HepG2 (cell line): ENCODE measurements around the gene MARS1. TPM values are rescaled to one million over a fixed set of nuclear protein-coding genes. Genes with fewer than 3 reads are reported as not detected.

Source experiments
- BATF2 ChIP-seq: sonication (generic); formaldehyde crosslinking; IDR thresholded peaks from 2 replicates; pipeline ENCODE4 v1.8.0; 2022; ENCODE audit warnings: mild to moderate bottlenecking, missing genetic modification reagents, moderate library complexity
- BORCS8-MEF2B ChIP-seq: sonication (generic); formaldehyde crosslinking; IDR thresholded peaks from 2 replicates; pipeline ENCODE4 v1.8.0; 2022; ENCODE audit warnings: mild to moderate bottlenecking, missing genetic modification reagents
- DR1 ChIP-seq: sonication (generic); formaldehyde crosslinking; IDR thresholded peaks from 2 replicates; pipeline ENCODE4 v1.8.0; 2021; ENCODE audit warnings: mild to moderate bottlenecking, missing genetic modification reagents, inconsistent platforms
- ESRRA ChIP-seq: sonication (generic); formaldehyde crosslinking; IDR thresholded peaks from 2 replicates; pipeline ENCODE4 v1.5.1; 2020; ENCODE audit warnings: mild to moderate bottlenecking, low read depth, missing genetic modification reagents
- EZH2 ChIP-seq: conservative IDR thresholded peaks from 2 replicates; pipeline ENCODE4 v1.6.1; 2012; ENCODE audit warnings: mild to moderate bottlenecking, low read depth, low read length, moderate library complexity
- FOXA3 ChIP-seq: IDR thresholded peaks from 2 replicates; pipeline ENCODE4 v1.6.1; 2016; ENCODE audit warnings: missing genetic modification reagents, missing compliant biosample characterization
- GABPA ChIP-seq, 2 experiments: IDR thresholded peaks; 2 replicates each; pipeline ENCODE4 v1.6.1; 2011 to 2016; ENCODE audit warnings: low read depth in 2 of 2, low read length in 1 of 2, missing biosample characterization in 1 of 2, missing genetic modification characterization in 1 of 2
- GATA4 ChIP-seq: sonication (generic); IDR thresholded peaks from 2 replicates; pipeline ENCODE4 v1.6.1; 2016; ENCODE audit warnings: antibody characterized with exemption, low read depth, borderline replicate concordance
- MATR3 ChIP-seq: sonication (generic); formaldehyde crosslinking; IDR thresholded peaks from 2 replicates; pipeline ENCODE4 v1.4.0; 2020; ENCODE audit warnings: missing genetic modification reagents
- MBD4 ChIP-seq: IDR thresholded peaks from 2 replicates; pipeline ENCODE4 v1.6.1; 2012; ENCODE audit warnings: low read length, inconsistent platforms, borderline replicate concordance
- ONECUT2 ChIP-seq: sonication (generic); formaldehyde crosslinking; IDR thresholded peaks from 2 replicates; pipeline ENCODE4 v1.4.0; 2020; ENCODE audit warnings: missing genetic modification reagents
- RARG ChIP-seq: sonication (generic); formaldehyde crosslinking; IDR thresholded peaks from 2 replicates; pipeline ENCODE4 v1.4.0; 2020; ENCODE audit warnings: low read depth, mild to moderate bottlenecking, missing genetic modification reagents
- SALL1 ChIP-seq: sonication (generic); formaldehyde crosslinking; IDR thresholded peaks from 2 replicates; pipeline ENCODE4 v1.8.0; 2022; ENCODE audit warnings: mild to moderate bottlenecking, missing genetic modification reagents
- SMARCE1 ChIP-seq: fragments of 450-650 bp; IDR thresholded peaks from 2 replicates; pipeline ENCODE4 v1.6.1; 2017; ENCODE audit warnings: borderline replicate concordance
- TSC22D2 ChIP-seq: sonication (generic); formaldehyde crosslinking; IDR thresholded peaks from 2 replicates; pipeline ENCODE4 v1.5.1; 2020; ENCODE audit warnings: missing genetic modification reagents, mild to moderate bottlenecking, borderline replicate concordance
- ZFP1 ChIP-seq: IDR thresholded peaks from 2 replicates; pipeline ENCODE4 v1.6.1; 2016
- ZFP37 ChIP-seq: sonication (generic); formaldehyde crosslinking; IDR thresholded peaks from 2 replicates; pipeline ENCODE4 v1.4.0; 2020; ENCODE audit warnings: missing genetic modification reagents, borderline replicate concordance
- ZFYVE20 ChIP-seq: sonication (generic); formaldehyde crosslinking; IDR thresholded peaks from 2 replicates; pipeline ENCODE4 v1.8.0; 2023; ENCODE audit warnings: low read depth, mild to moderate bottlenecking, moderate library complexity, missing genetic modification reagents, borderline replicate concordance
- ZNF207 ChIP-seq: fragments of 450-650 bp; IDR thresholded peaks from 2 replicates; pipeline ENCODE4 v1.6.1; 2016; ENCODE audit warnings: antibody characterized with exemption, borderline replicate concordance
- ZNF503 ChIP-seq: sonication (generic); formaldehyde crosslinking; IDR thresholded peaks from 2 replicates; pipeline ENCODE4 v1.4.0; 2020; ENCODE audit warnings: missing genetic modification reagents
- ZNF549 ChIP-seq: sonication (generic); formaldehyde crosslinking; IDR thresholded peaks from 2 replicates; pipeline ENCODE4 v1.5.0; 2020; ENCODE audit warnings: missing genetic modification reagents
- ZNF652 ChIP-seq: IDR thresholded peaks from 2 replicates; pipeline ENCODE4 v1.6.1; 2016; ENCODE audit warnings: low read depth, borderline replicate concordance
- ZNF776 ChIP-seq: sonication (generic); formaldehyde crosslinking; IDR thresholded peaks from 2 replicates; pipeline ENCODE4 v1.4.0; 2020; ENCODE audit warnings: mild to moderate bottlenecking, missing genetic modification reagents
- ZNF816 ChIP-seq: sonication (generic); formaldehyde crosslinking; IDR thresholded peaks from 2 replicates; pipeline ENCODE4 v1.8.0; 2022; ENCODE audit warnings: missing genetic modification reagents, mild to moderate bottlenecking, borderline replicate concordance
- polyA plus RNA-seq, 8 experiments: library from polyadenylated mRNA; depleted of rRNA in 3 of 8; stranded (reverse) in 7 of 8; unstranded in 1 of 8; fragments of >200 nt; fragmentation: Illumina TruSeq in 4 of 8; extraction: Trizol in 4 of 8; gene quantifications; 2 replicates each; pipeline versions ENCODE4 v1.2.1 to v1.2.3, GENCODE V29; 2011 to 2016; ENCODE audit warnings: low read depth in 4 of 8, missing spikeins in 1 of 8, mixed read lengths in 1 of 8; ENCODE audit not compliant: insufficient read depth in 1 of 8
- total RNA-seq, 5 experiments: library from RNA; depleted of rRNA; stranded (reverse); fragments of >200 nt; fragmentation: Illumina TruSeq; extraction: Trizol; gene quantifications; 2 replicates each; pipeline ENCODE4 v1.2.3, GENCODE V29; 2016; ENCODE audit warnings: low read depth in 1 of 5
- TF ChIP-seq, protein P1 (sequence below): sonication (generic); formaldehyde crosslinking; IDR thresholded peaks from 2 replicates; pipeline ENCODE4 v1.4.0; 2020; ENCODE audit warnings: missing genetic modification reagents
- TF ChIP-seq, protein P2 (sequence below): sonication (generic); formaldehyde crosslinking; IDR thresholded peaks from 2 replicates; pipeline ENCODE4 v1.8.1; 2023; ENCODE audit warnings: mild to moderate bottlenecking, missing genetic modification reagents
- TF ChIP-seq, protein P3 (sequence below): sonication (generic); formaldehyde crosslinking; IDR thresholded peaks from 2 replicates; pipeline ENCODE4 v1.4.0; 2020; ENCODE audit warnings: mild to moderate bottlenecking, low read depth, missing genetic modification reagents

The MARS1 gene
- total and polyA plus RNA-seq, 2 of the 13 experiments (the other 11 are each of a cell fraction or from before 2014, with no cell fraction given), result 115 to 181 TPM

GRCh38 chr12:57459055-57459749 is 28.7 kb upstream of the MARS1 start (continued):
- TF ChIP-seq BATF2 (CRISPR knock-in tag) (no peak), ZFYVE20 (no peak), MBD4 (no peak), GATA4 (no peak), EZH2 (no peak), ZNF816 (no peak), TSC22D2 (no peak), ZNF776 (CRISPR knock-in tag) (peak; percentile 63; the same call in 1 of the 2 replicates), FOXA3 (no peak), MATR3 (CRISPR knock-in tag) (no peak), BORCS8-MEF2B (CRISPR knock-in tag) (0 out of 2 replicates have a peak, but pooled peaks have one; percentile 2), ZNF549 (no peak), GABPA (IDR thresholded peaks at IDR 0.05; ENCODE audit: low read depth, low read length) (no peak), GABPA (CRISPR knock-in tag; IDR thresholded peaks at IDR 0.05; ENCODE audit: low read depth) (no peak), DR1 (CRISPR knock-in tag) (no peak), ONECUT2 (CRISPR knock-in tag) (no peak), ESRRA (CRISPR knock-in tag) (0 out of 2 replicates have a peak, but pooled peaks have one; percentile 37), ZNF503 (no peak), ZNF652 (CRISPR knock-in tag) (no peak), RARG (CRISPR knock-in tag) (no peak), ZFP37 (CRISPR knock-in tag) (no peak), SMARCE1 (no peak), ZFP1 (no peak), ZNF207 (no peak), SALL1 (CRISPR knock-in tag) (no peak)
- TF ChIP-seq, protein P1, sequence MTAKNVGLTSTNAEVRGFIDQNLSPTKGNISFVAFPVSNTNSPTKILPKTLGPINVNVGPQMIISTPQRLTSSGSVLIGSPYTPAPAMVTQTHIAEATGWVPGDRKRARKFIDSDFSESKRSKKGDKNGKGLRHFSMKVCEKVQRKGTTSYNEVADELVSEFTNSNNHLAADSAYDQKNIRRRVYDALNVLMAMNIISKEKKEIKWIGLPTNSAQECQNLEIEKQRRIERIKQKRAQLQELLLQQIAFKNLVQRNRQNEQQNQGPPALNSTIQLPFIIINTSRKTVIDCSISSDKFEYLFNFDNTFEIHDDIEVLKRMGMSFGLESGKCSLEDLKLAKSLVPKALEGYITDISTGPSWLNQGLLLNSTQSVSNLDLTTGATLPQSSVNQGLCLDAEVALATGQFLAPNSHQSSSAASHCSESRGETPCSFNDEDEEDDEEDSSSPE (CRISPR knock-in tag), result no peak; the same call in 1 of the 2 replicates
- TF ChIP-seq, protein P2, sequence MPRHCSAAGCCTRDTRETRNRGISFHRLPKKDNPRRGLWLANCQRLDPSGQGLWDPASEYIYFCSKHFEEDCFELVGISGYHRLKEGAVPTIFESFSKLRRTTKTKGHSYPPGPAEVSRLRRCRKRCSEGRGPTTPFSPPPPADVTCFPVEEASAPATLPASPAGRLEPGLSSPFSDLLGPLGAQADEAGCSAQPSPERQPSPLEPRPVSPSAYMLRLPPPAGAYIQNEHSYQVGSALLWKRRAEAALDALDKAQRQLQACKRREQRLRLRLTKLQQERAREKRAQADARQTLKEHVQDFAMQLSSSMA, result 0 out of 2 replicates have a peak, but pooled peaks have one; percentile 27
- TF ChIP-seq, protein P3, sequence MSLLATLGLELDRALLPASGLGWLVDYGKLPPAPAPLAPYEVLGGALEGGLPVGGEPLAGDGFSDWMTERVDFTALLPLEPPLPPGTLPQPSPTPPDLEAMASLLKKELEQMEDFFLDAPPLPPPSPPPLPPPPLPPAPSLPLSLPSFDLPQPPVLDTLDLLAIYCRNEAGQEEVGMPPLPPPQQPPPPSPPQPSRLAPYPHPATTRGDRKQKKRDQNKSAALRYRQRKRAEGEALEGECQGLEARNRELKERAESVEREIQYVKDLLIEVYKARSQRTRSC (CRISPR knock-in tag), result no peak
